Measurements from ENCODE around the gene CARD19. TPM values are rescaled to one million over a fixed set of nuclear protein-coding genes. Genes with fewer than 3 reads are reported as not detected.

CARD19 gene
- total RNA-seq, 1 donor = 221 TPM

DNA sequence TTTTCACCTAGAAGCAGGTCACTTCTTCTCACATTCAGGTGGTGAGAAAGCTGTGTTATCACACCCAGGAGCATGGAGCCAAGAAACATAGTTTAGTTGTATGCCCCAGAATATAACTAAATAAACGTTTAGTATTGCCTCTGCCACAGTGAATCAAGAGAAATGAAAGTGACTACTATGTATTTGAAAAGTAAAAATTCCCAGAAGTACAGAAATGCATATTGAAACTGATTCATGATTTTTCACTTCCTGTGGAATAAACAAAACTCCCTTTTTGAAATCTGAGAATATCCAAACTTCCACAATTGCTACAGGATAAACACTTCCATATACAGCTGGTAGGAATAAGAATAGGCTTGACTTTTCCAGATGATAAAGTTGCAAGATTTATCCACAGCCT lies 53.3 kb downstream of the CARD19 start:
- no peak for DNase-seq (ENCODE audit: low read depth in 2 of 3, low spot score in 2 of 3)

GRCh38 chr9:93151097-93151784 lies 55.2 kb downstream of the CARD19 start:
- no peak for DNase-seq (ENCODE audit: low read depth in 2 of 3, low spot score in 2 of 3)

DNA sequence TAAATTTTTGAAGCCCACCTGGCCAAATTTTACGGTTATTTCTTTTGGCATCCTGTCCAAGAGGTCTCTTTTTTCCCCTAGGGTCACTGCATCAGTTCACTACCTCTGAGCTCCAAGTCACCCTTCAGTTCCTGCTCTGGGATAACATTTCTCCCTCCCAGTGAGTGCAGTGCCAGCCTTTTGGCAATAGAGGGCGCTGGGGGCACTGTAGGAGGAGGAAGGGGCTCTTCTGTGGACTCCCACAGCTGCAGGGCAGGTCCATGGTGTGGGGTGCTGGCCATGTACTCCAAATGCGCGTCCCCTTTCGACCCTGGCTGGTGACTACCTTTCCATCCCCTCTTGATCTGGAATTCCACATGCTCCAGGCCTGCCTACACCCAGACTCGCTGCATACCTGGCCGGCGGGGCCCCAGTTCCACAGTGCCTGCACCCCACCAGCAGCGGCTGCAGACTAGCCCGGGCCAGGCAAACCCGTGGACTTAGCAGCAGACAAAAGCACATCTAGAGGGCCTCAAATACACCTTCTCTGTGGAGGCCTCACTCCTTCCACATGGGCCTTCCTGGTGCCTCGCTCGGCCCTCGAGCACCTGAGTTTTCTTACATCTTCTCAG lies 58.4 kb downstream of the CARD19 start:
- peak in 2 of 3 donors; percentile 47 to 61 for DNase-seq (ENCODE audit: low read depth in 2 of 3, low spot score in 2 of 3)

- DNase-seq (ENCODE audit: low read depth in 2 of 3, low spot score in 2 of 3) = no peak
Measured at GRCh38 chr9:93155716-93156474, 59.9 kb downstream of the CARD19 start.

DNA sequence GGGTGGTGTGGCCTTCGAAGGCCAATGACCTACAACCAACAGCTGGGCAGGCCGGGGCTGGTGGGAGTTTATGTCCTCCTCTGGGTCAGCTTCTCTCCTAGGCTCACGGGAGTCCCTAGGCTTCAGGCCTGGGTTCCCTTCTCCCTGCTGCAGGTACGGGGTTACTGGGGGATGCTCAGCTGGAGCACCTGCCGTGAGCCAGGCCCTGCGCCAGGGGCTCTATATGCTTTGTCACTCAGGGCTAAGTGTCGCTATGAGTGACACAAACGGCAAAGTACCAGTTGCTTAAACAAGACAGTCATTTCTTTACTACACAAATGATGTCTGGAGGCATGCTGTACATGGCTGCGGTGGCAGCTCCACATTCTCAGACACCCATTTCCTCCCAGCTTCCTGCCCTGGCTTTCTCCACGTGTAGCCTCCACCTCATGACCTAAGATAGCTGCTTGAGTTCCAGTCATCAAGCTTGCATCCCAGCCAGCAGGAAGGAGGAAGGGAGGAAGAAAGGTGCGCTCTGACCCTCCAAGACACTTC lies 60.5 kb downstream of the CARD19 start:
- no peak for DNase-seq (ENCODE audit: low read depth in 2 of 3, low spot score in 2 of 3)

DNA sequence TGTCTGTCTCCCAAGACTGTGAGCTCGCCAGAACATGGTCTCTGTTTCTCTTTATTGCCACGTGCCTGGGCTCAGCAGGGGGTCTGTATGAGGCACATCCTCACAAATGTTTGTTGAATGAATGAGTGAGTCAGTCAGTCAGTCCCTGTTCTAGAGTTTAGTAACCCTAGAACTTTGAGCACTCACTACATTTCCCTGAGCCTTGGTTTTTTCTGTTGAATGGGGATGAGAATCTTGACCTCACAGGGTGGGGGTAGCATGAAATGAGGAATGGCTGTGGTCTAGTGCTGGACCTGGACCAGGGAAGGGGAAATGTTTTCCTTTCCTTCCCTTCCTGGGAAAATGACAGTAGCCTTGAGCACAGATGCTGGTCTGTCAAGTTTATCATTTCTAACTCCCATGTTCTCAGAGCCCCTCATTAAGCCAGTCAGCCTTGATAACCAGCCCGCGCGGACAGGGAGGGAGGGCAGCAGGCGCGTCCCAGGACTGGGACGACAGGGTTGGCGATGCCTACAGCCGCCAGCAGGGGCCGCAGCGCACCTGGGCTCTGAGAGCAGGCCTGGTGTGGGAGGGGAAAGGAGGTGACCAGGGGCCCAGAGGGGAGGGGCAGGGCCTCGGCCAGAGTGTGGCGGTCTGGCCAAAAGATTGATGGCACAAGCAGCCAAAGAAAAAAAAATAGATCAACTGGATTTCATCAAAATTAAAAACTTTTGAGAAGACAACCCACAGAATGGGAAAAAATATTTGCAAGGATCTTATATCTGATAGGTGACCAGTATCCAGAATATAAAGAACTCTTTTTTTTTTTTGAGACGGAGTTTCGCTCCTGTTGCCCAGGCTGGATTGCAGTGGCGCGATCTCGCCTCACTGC lies 63.8 kb downstream of the CARD19 start:
- DNase-seq (ENCODE audit: low read depth in 2 of 3, low spot score in 2 of 3) = peak; percentile 44 to 70 (median 61)

DNA sequence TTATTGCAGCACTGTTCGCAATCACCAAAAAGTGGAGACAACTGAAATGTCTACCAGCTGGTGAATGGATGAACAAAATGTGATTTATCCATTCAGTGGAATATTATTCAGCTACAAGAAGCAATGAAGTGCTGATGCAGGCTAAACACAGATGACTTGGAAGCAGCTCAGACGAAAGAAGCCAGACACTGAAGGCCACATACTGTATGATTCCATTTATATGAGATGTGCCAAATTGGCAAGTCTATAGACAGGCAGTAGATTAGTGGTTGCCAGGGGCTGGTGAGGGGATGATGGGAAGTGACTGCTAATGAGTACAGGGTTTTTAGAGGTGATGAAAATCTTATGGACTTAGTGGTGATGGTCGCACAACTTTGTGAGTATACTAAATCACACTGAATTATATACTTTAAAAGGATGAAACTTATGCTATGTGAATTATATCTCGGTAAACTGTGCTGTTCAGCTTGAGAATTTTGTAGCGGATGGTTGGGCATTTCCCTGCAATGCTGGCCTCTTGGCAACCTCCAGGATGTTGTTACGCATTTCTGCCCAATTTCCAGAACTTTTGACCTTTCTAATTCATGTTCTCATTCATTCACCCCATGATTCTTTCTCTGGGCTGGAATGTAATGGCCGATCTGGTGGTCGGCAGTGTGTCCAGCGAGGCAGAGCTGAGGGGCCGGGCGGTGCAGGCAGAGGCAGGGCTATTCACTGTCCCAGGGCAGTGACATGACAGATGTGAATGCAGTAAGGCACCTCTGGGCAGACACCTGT lies 66.0 kb downstream of the CARD19 start:
- DNase-seq (ENCODE audit: low read depth in 2 of 3, low spot score in 2 of 3) = no peak

Other genes with a start within 250 kb of the CARD19 start
- gene ZNF484, start 218.2 kb upstream of the CARD19 start, total RNA-seq = 3.8 TPM
- gene FGD3, start 148.7 kb upstream of the CARD19 start, total RNA-seq = 59.8 TPM
- 28.0 TPM for gene SUSD3, start 37.5 kb upstream of the CARD19 start, total RNA-seq
- gene NINJ1, start 38.0 kb downstream of the CARD19 start, total RNA-seq = 63.8 TPM
- gene WNK2, start 87.9 kb downstream of the CARD19 start, total RNA-seq = under 0.01 TPM